NT2/D1 (cell line): ENCODE data around the gene MX1.

Experiments
- DNase-seq: peaks from one replicate; pipeline ENCODE4 v3.0.0-alpha.2; 2011; ENCODE audit warnings: low read depth, low spot score
- H3K27me3 ChIP-seq: 2 replicates; pipeline ENCODE4 v1.6.0; 2011; ENCODE audit warnings: mild to moderate bottlenecking; ENCODE audit not compliant: insufficient read length, insufficient read depth
- H3K36me3 ChIP-seq: 2 replicates; pipeline ENCODE4 v1.6.1; 2011; ENCODE audit warnings: mild to moderate bottlenecking, low read length, mixed read lengths; ENCODE audit not compliant: insufficient read depth, insufficient read length
- H3K4me1 ChIP-seq: 2 replicates; pipeline ENCODE4 v1.5.1; 2011; ENCODE audit not compliant: insufficient read depth, insufficient read length
- H3K4me3 ChIP-seq: 2 replicates; pipeline ENCODE4 v1.5.1; 2011; ENCODE audit warnings: low read depth; ENCODE audit not compliant: insufficient read length
- H3K9ac ChIP-seq: 2 replicates; pipeline ENCODE4 v1.6.0; 2011; ENCODE audit warnings: low read depth; ENCODE audit not compliant: insufficient read length
- H3K9me3 ChIP-seq: 2 replicates; pipeline ENCODE4 v1.5.1; 2011; ENCODE audit warnings: mild to moderate bottlenecking, low read length; ENCODE audit not compliant: insufficient read depth
- SUZ12 ChIP-seq: IDR thresholded peaks from 2 replicates; pipeline ENCODE4 v1.6.1; 2011; ENCODE audit not compliant: insufficient read length, insufficient read depth; ENCODE audit errors: extremely low read depth
- YY1 ChIP-seq: IDR thresholded peaks from 2 replicates; pipeline ENCODE4 v1.6.1; 2011; ENCODE audit not compliant: insufficient read length, insufficient read depth
- ZNF274 ChIP-seq: IDR thresholded peaks from 2 replicates; pipeline ENCODE4 v1.6.1; 2011; ENCODE audit warnings: mild to moderate bottlenecking, low read depth, low read length

MX1 gene

DNA sequence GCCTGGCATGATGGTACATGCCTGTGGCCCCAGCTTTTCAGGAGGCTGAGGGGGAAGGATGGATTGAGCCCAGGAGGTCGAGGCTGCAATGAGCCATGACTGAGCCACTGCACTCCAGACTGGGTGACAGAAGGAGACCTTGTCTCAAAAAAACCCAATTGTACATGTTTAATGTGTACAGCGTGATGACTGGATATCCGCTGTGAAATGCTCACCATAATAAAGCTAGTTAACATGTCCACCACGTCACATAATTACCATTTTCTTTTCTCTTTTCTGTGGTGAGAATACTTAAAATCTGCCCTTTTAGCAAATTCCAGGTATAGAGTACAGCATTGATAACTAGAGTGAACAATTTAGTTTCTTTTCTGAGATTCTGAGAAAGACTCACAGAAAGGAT is 57.9 kb downstream of the MX1 start:
- Histone ChIP-seq H3K27me3 (peaks cover 6% of the 10 kb centered on the region), H3K9ac (no peak overlapping the region), H3K9me3 (no peaks in the 10 kb centered on the region), H3K4me3 (no peak overlapping the region), H3K36me3 (no peaks in the 10 kb centered on the region), H3K4me1 (peaks cover 8% of the 10 kb centered on the region)
- DNase-seq, result no peak
- TF ChIP-seq SUZ12 (no peak), YY1 (no peak), ZNF274 (no peak)

GRCh38 chr21:41487082-41487481 is 61.0 kb downstream of the MX1 start:
- H3K36me3 ChIP-seq, result no peaks in the 10 kb centered on the region
- no peaks in the 10 kb centered on the region for H3K9me3 ChIP-seq
- no peaks in the 10 kb centered on the region for H3K27me3 ChIP-seq
- no peak overlapping the region for H3K4me3 ChIP-seq
- H3K4me1 ChIP-seq, result no peaks in the 10 kb centered on the region
- DNase-seq, result no peak
- no peak for TF ChIP-seq ZNF274
- no peak for TF ChIP-seq SUZ12
- TF ChIP-seq YY1, result no peak
- no peak overlapping the region for H3K9ac ChIP-seq

DNA sequence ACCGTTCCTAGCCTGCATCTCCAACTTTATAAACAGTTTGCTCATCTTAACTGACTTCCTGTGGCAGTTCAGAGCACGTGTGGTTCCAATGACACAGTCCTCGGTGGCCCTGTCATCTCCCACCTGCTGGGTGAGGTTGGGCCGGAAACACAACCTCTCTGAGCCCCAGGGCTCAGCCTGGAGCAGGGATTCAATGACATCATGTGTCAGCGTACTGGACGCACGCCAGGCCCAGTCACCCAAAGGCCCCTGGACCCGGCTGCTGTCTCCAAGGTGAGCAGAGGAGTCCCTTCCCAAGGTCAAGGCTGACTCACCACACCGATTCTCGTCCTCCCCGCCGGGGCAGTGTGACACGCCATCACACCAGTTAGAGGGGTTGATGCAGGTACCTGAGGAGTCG is 62.0 kb downstream of the MX1 start:
- DNase-seq, result no peak
- TF ChIP-seq SUZ12 (no peak), ZNF274 (no peak), YY1 (no peak)
- H3K27me3 ChIP-seq, result no peaks in the 10 kb centered on the region
- H3K4me3 ChIP-seq, result no peak overlapping the region
- no peak overlapping the region for H3K9ac ChIP-seq
- H3K36me3 ChIP-seq, result no peaks in the 10 kb centered on the region
- no peaks in the 10 kb centered on the region for H3K9me3 ChIP-seq
- H3K4me1 ChIP-seq, result no peaks in the 10 kb centered on the region

DNA sequence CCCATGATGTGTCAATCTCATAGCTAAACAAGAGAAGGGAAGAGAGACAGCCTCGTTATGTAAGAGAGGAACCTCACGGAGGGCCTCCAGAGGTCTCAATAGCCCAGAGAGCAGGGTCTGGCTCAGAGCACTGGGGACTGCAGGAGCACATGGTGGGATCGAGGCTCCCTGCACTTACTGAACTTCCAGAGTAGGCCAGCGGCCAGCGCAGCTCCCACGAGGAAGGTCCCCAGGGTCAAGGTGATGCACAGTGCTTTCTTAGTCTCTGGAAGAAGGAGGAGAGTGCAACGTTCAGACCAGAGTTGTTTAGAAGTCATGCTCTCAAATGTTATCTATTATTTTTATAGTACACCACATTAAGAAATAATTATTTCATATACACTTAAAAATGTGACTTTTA is 63.3 kb downstream of the MX1 start:
- Histone ChIP-seq H3K27me3 (no peaks in the 10 kb centered on the region), H3K4me1 (no peaks in the 10 kb centered on the region), H3K36me3 (no peaks in the 10 kb centered on the region), H3K9me3 (no peaks in the 10 kb centered on the region), H3K4me3 (no peak overlapping the region), H3K9ac (no peak overlapping the region)
- TF ChIP-seq YY1, result no peak
- TF ChIP-seq ZNF274, result no peak
- no peak for TF ChIP-seq SUZ12
- DNase-seq, result no peak

GRCh38 chr21:41490330-41490729 is 64.3 kb downstream of the MX1 start:
- H3K9ac ChIP-seq, result no peak overlapping the region
- no peak for DNase-seq
- H3K36me3 ChIP-seq, result no peaks in the 10 kb centered on the region
- no peaks in the 10 kb centered on the region for H3K4me1 ChIP-seq
- no peak overlapping the region for H3K4me3 ChIP-seq
- TF ChIP-seq ZNF274 (no peak), YY1 (no peak), SUZ12 (no peak)
- no peaks in the 10 kb centered on the region for H3K27me3 ChIP-seq
- no peaks in the 10 kb centered on the region for H3K9me3 ChIP-seq

DNA sequence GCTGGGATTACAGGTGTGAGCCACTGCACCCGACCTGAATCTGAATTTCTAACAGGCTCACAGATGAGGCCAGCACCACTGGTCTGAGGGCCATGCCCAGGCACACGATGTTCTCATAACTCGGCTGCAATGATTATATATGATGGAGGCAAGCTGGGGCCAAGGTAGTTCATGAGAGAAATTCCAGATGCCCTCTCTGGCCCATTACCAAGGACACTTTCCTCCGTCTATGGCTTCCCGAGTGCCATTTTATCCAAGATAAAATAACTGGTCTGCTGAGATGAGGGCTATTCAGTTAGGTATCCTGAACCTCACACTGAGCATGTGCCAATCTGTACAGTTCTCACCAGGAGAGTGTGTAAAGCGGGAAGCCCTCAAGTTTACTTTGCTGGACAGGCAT is 65.4 kb downstream of the MX1 start:
- no peak for DNase-seq
- Histone ChIP-seq H3K4me1 (no peaks in the 10 kb centered on the region), H3K36me3 (no peaks in the 10 kb centered on the region), H3K4me3 (no peak overlapping the region), H3K9me3 (no peaks in the 10 kb centered on the region), H3K27me3 (no peaks in the 10 kb centered on the region), H3K9ac (no peak overlapping the region)
- TF ChIP-seq ZNF274, result no peak
- TF ChIP-seq SUZ12, result no peak
- no peak for TF ChIP-seq YY1

- H3K4me3 ChIP-seq, result no peak overlapping the region
- H3K4me1 ChIP-seq, result no peaks in the 10 kb centered on the region
- no peak for DNase-seq
- TF ChIP-seq SUZ12 (no peak), YY1 (no peak), ZNF274 (no peak)
- H3K9me3 ChIP-seq, result no peaks in the 10 kb centered on the region
- H3K9ac ChIP-seq, result no peak overlapping the region
- H3K27me3 ChIP-seq, result peaks cover 3% of the 10 kb centered on the region
- H3K36me3 ChIP-seq, result no peaks in the 10 kb centered on the region
These were observed 68.2 kb downstream of the MX1 start for GRCh38 chr21:41494242-41494641.

GRCh38 chr21:41497008-41497407 is 71.0 kb downstream of the MX1 start:
- peaks cover 3% of the 10 kb centered on the region for H3K27me3 ChIP-seq
- H3K9me3 ChIP-seq, result no peaks in the 10 kb centered on the region
- H3K4me1 ChIP-seq, result no peaks in the 10 kb centered on the region
- no peak for DNase-seq
- no peak overlapping the region for H3K9ac ChIP-seq
- H3K36me3 ChIP-seq, result no peaks in the 10 kb centered on the region
- no peak for TF ChIP-seq ZNF274
- H3K4me3 ChIP-seq, result no peak overlapping the region
